Lung (tissue), 12 donors: Measurements from ENCODE around the gene TRIM10. TPM values are rescaled to one million over a fixed set of nuclear protein-coding genes. Genes with fewer than 3 reads are reported as not detected.

Source experiments
- ATAC-seq: fragments of 200-7000 bp; cut with Tn5 transposase; one replicate; pipeline ENCODE4 v1.9.1; 2020; ENCODE audit warnings: moderate number of reproducible peaks; ENCODE audit not compliant: insufficient read depth, low FRiP score
- DNase-seq, 3 donors: peaks; one replicate each; pipeline ENCODE4 v3.0.0-alpha.2; 2013 to 2017
- H3K27ac ChIP-seq, 2 donors: one replicate each; pipeline ENCODE4 v1.5.1; 2013; ENCODE audit warnings: mild to moderate bottlenecking in 2 of 2, moderate library complexity in 2 of 2, control low read depth in 1 of 2, inconsistent platforms in 1 of 2, low read depth in 1 of 2, low read length in 1 of 2
- H3K27me3 ChIP-seq, 3 donors: one replicate each; pipeline ENCODE4 v1.5.1; 2013; ENCODE audit warnings: low read length in 2 of 3; ENCODE audit not compliant: control insufficient read depth in 3 of 3, insufficient read depth in 3 of 3
- H3K36me3 ChIP-seq, 4 donors: one replicate each; pipeline ENCODE4 v1.5.1; 2013; ENCODE audit warnings: low read length in 4 of 4, mild to moderate bottlenecking in 1 of 4, moderate library complexity in 1 of 4; ENCODE audit not compliant: control insufficient read depth in 4 of 4, insufficient read depth in 4 of 4
- H3K4me1 ChIP-seq, 5 donors: one replicate each; pipeline ENCODE4 v1.5.1; 2013; ENCODE audit warnings: low read length in 5 of 5, mild to moderate bottlenecking in 2 of 5, moderate library complexity in 1 of 5; ENCODE audit not compliant: control insufficient read depth in 5 of 5, insufficient read depth in 5 of 5
- H3K4me3 ChIP-seq: one replicate; pipeline ENCODE4 v1.5.1; 2013; ENCODE audit warnings: mild to moderate bottlenecking, control low read depth, moderate library complexity
- H3K9ac ChIP-seq, 2 donors: one replicate each; pipeline ENCODE4 v1.5.1; 2013; ENCODE audit warnings: low read length in 2 of 2, control low read depth in 1 of 2; ENCODE audit not compliant: insufficient read depth in 1 of 2
- H3K9me3 ChIP-seq, 4 donors: one replicate each; pipeline ENCODE4 v1.5.1; 2013; ENCODE audit warnings: low read length in 3 of 4, mild to moderate bottlenecking in 1 of 4, moderate library complexity in 1 of 4; ENCODE audit not compliant: control insufficient read depth in 4 of 4, insufficient read depth in 3 of 4
- CTCF ChIP-seq: IDR thresholded peaks from 2 replicates; pipeline ENCODE4 v1.5.1; 2012; ENCODE audit warnings: mild to moderate bottlenecking; ENCODE audit errors: control extremely low read depth, extremely low read depth
- WGBS, 2 donors: extraction: QIAGEN DNeasy Blood & Tissue Kit; methylation state at CpG; one replicate each; pipeline ENCODE4 v1.1.7; 2013; 5-methylcytosine and 5-hydroxymethylcytosine counted together
- polyA plus RNA-seq, 2 donors: library from polyadenylated mRNA; stranded (reverse); fragments of 200-250 nt; gene quantifications; one replicate each; pipeline ENCODE4 v1.2.1, GENCODE V29; 2013
- total RNA-seq, 2 donors: library from RNA; depleted of rRNA in 1 of 2; stranded (reverse); fragments of >200 nt in 1 of 2; gene quantifications; one replicate each; pipeline ENCODE4 v1.2.1, GENCODE V29; 2014 to 2021
- donor health status: control.
- donor health status: control.
- donor health status: Bipolar disorder and iron deficiency.
- donor health status: healthy.
- donor health status: DM: yes; HTN: yes; CAD: no.

The TRIM10 gene
- total and polyA plus RNA-seq, 4 donors, result 0.06 to 1.8 (median 0.09) TPM

GRCh38 chr6:30116724-30117123, 44.3 kb downstream of the TRIM10 start:
- 78 to 81% methylated on average over 6 of the region's 6 CpGs for WGBS, 2 donors
- ATAC-seq (no peak), DNase-seq (no peak)
- H3K36me3 ChIP-seq, result no peaks in the 10 kb centered on the region
- H3K27me3 ChIP-seq, result peaks cover 0 to 36% (median 28%) of the 10 kb centered on the region in 3 donors
- no peak for TF ChIP-seq CTCF
- H3K9ac ChIP-seq, result no peak overlapping the region
- H3K4me3 ChIP-seq, result no peak overlapping the region
- no peaks in the 10 kb centered on the region for H3K9me3 ChIP-seq
- H3K27ac ChIP-seq, result no peak overlapping the region
- no peaks in the 10 kb centered on the region for H3K4me1 ChIP-seq

- 55 to 81% methylated on average over 1 of the region's 1 CpG for WGBS, 2 donors
- ATAC-seq, result no peak
- DNase-seq, result no peak
- H3K27ac ChIP-seq, result no peak overlapping the region
- H3K4me3 ChIP-seq, result no peak overlapping the region
- no peak overlapping the region for H3K9ac ChIP-seq
- no peaks in the 10 kb centered on the region for H3K9me3 ChIP-seq
- no peak for TF ChIP-seq CTCF
- H3K4me1 ChIP-seq, result no peaks in the 10 kb centered on the region
- H3K36me3 ChIP-seq, result no peaks in the 10 kb centered on the region
- H3K27me3 ChIP-seq, result peaks cover 0 to 54% (median 41%) of the 10 kb centered on the region in 3 donors
Measured at GRCh38 chr6:30113841-30114240, 47.2 kb downstream of the TRIM10 start.

- Histone ChIP-seq H3K4me3 (no peak within 1 kb of the TSS), H3K27me3 (peaks cover 0 to 59% (median 43%) of the 10 kb centered on the region in 3 donors)
- 67 to 75% methylated on average over 3 of the region's 3 CpGs for WGBS, 2 donors
Measured at GRCh38 chr6:30113003-30113759, 47.8 kb downstream of the TRIM10 start, which contains the start of gene TRIM31. Gene TRIM31 (minus strand): TSS chr6:30113090. CDS start chr6:30112805, 285 bp downstream.

More at GRCh38 chr6:30113003-30113759, 47.8 kb downstream of the TRIM10 start, which contains the start of gene TRIM31:
- no peak for DNase-seq
- Histone ChIP-seq H3K36me3 (no peaks in the 10 kb centered on the region), H3K9me3 (no peaks in the 10 kb centered on the region), H3K27ac (no peak within 1 kb of the TSS), H3K4me1 (no peaks in the 10 kb centered on the region), H3K9ac (no peak within 1 kb of the TSS)
- no peak for TF ChIP-seq CTCF
- no peak for ATAC-seq
